Measurements from ENCODE around the gene DPH5. TPM values are rescaled to one million over a fixed set of nuclear protein-coding genes. Genes with fewer than 3 reads are reported as not detected.
A peak's percentile ranks its signal among the peaks of the same experiment; 100 is the strongest.
"Not testable (repeated sequence)": the region's sequence is repeated elsewhere in the genome, so short reads cannot be mapped to it uniquely, and the experiment has no call there.

The DPH5 gene
- total RNA-seq, 1 experiment from 2014 or later = 76.8 TPM

GRCh38 chr1:100950337-100950736 lies 75.2 kb downstream of the DPH5 start:
- peaks cover 19% of the 10 kb centered on the region for H3K4me1 Mint-ChIP-seq (ENCODE audit: insufficient read depth, unreplicated experiment)
- no peaks in the 10 kb centered on the region for H3K9me3 Mint-ChIP-seq (ENCODE audit: unreplicated experiment)
- BruUV-seq (replicated peaks) = no TSS peak
- intact Hi-C loops (cut with micrococcal nuclease) = no loop called here
- no peaks in the 10 kb centered on the region for H3K27me3 Mint-ChIP-seq (ENCODE audit: insufficient read depth, unreplicated experiment)
- TF ChIP-seq, protein P1, sequence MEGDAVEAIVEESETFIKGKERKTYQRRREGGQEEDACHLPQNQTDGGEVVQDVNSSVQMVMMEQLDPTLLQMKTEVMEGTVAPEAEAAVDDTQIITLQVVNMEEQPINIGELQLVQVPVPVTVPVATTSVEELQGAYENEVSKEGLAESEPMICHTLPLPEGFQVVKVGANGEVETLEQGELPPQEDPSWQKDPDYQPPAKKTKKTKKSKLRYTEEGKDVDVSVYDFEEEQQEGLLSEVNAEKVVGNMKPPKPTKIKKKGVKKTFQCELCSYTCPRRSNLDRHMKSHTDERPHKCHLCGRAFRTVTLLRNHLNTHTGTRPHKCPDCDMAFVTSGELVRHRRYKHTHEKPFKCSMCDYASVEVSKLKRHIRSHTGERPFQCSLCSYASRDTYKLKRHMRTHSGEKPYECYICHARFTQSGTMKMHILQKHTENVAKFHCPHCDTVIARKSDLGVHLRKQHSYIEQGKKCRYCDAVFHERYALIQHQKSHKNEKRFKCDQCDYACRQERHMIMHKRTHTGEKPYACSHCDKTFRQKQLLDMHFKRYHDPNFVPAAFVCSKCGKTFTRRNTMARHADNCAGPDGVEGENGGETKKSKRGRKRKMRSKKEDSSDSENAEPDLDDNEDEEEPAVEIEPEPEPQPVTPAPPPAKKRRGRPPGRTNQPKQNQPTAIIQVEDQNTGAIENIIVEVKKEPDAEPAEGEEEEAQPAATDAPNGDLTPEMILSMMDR (IDR thresholded peaks at IDR 0.05; ENCODE audit: unreplicated experiment) = no peak
- no peak overlapping the region for H3K4me3 Mint-ChIP-seq (ENCODE audit: unreplicated experiment)
- ChIA-PET POLR2A (interaction anchor here (0.6 kb wide), 2 partner anchors 603 to 980 kb away, joined by 3 read pairs; no protein-coding TSS in a partner anchor), CTCF (interaction anchor here (0.6 to 0.7 kb wide), 3 partner anchors 37 to 593 kb away, joined by 3 read pairs; no protein-coding TSS in a partner anchor)
- H3K27ac Mint-ChIP-seq (ENCODE audit: low read depth, unreplicated experiment) = peak overlapping the region; percentile 41
- no peak for DNase-seq (ENCODE audit: unreplicated experiment)
- H3K36me3 Mint-ChIP-seq (ENCODE audit: insufficient read depth, unreplicated experiment) = peaks cover 47% of the 10 kb centered on the region

DNA sequence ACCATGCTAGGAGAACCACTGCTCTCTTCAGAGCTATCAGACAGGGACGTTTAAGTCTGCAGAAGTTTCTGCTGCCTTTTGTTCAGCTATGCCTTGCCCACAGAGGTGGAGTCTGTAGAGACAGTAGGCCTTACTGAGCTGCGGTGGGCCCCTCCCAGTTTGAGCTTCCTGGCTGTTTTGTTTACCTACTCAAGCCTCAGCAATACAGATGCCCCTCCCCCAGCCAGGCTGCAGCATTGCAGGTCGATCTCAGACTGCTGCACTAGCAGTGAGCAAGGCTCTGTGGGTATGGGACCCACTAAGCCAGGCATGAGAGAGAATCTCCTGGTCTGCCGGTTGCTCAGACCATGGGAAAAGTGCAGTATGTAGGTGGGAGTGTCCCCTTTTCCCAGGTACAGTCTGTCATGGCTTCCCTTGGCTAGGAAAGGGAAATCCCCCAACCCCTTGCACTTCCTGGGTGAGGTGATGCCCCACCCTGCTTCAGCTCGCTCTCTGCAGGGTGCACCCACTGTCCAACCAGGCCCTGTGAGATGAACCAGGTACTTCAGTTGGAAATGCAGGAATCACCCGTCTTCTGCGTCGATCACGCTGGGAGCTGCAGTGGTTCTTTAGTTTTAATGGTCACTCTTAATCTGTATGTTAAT lies 75.9 kb downstream of the DPH5 start:
- H3K36me3 Mint-ChIP-seq (ENCODE audit: insufficient read depth, unreplicated experiment) = peaks cover 54% of the 10 kb centered on the region
- POLR2A ChIA-PET; H3K27me3 Mint-ChIP-seq (ENCODE audit: insufficient read depth, unreplicated experiment); BruUV-seq (replicated peaks); intact Hi-C loops (cut with micrococcal nuclease); H3K4me3 Mint-ChIP-seq (ENCODE audit: unreplicated experiment); H3K27ac Mint-ChIP-seq (ENCODE audit: low read depth, unreplicated experiment); H3K9me3 Mint-ChIP-seq (ENCODE audit: unreplicated experiment): not testable (repeated sequence)
- H3K4me1 Mint-ChIP-seq (ENCODE audit: insufficient read depth, unreplicated experiment) = peaks cover 19% of the 10 kb centered on the region
- DNase-seq (ENCODE audit: unreplicated experiment) = peak; percentile 37
- CTCF ChIA-PET = interaction anchor here (0.6 to 1.3 kb wide), 5 partner anchors 9 to 592 kb away, joined by 3 to 5 read pairs (median 4); no protein-coding TSS in a partner anchor

- intact Hi-C loops (cut with micrococcal nuclease); H3K27me3 Mint-ChIP-seq (ENCODE audit: insufficient read depth, unreplicated experiment); H3K4me3 Mint-ChIP-seq (ENCODE audit: unreplicated experiment); BruUV-seq (replicated peaks); DNase-seq (ENCODE audit: unreplicated experiment); H3K9me3 Mint-ChIP-seq (ENCODE audit: unreplicated experiment): not testable (repeated sequence)
- ChIA-PET CTCF (interaction anchor here (0.6 to 1.3 kb wide), 4 partner anchors 10 to 340 kb away, joined by 3 to 5 read pairs (median 4); no protein-coding TSS in a partner anchor), POLR2A (interaction anchor here (0.7 kb wide), 1 partner anchor 65 kb away, joined by 3 read pairs; no protein-coding TSS in a partner anchor)
- peaks cover 19% of the 10 kb centered on the region for H3K4me1 Mint-ChIP-seq (ENCODE audit: insufficient read depth, unreplicated experiment)
- H3K36me3 Mint-ChIP-seq (ENCODE audit: insufficient read depth, unreplicated experiment) = peaks cover 55% of the 10 kb centered on the region
- peak overlapping the region; percentile 5 for H3K27ac Mint-ChIP-seq (ENCODE audit: low read depth, unreplicated experiment)
These were observed 76.7 kb downstream of the DPH5 start for GRCh38 chr1:100948721-100949405.

DNA sequence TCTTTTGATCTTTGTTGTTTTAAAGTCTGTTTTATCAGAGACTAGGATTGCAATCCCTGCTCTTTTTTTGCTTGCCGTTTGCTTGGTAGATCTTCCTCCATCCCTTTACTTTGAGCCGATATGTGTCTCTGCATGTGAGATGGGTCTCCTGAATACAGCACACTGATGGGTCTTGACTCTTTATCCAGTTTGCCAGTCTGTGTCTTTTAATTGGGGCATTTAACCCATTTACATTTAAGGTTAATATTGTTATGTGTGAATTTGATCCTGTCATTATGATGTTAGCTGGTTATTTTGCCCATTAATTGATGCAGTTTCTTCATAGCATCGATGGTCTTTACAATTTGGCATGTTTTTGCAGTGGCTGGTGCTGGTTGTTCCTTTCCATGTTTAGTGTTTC lies 77.8 kb downstream of the DPH5 start:
- H3K27ac Mint-ChIP-seq (ENCODE audit: low read depth, unreplicated experiment); intact Hi-C loops (cut with micrococcal nuclease); CTCF ChIA-PET; H3K27me3 Mint-ChIP-seq (ENCODE audit: insufficient read depth, unreplicated experiment); H3K4me3 Mint-ChIP-seq (ENCODE audit: unreplicated experiment); DNase-seq (ENCODE audit: unreplicated experiment); BruUV-seq (replicated peaks); H3K9me3 Mint-ChIP-seq (ENCODE audit: unreplicated experiment); POLR2A ChIA-PET: not testable (repeated sequence)
- H3K4me1 Mint-ChIP-seq (ENCODE audit: insufficient read depth, unreplicated experiment) = peaks cover 15% of the 10 kb centered on the region
- H3K36me3 Mint-ChIP-seq (ENCODE audit: insufficient read depth, unreplicated experiment) = peaks cover 55% of the 10 kb centered on the region

DNA sequence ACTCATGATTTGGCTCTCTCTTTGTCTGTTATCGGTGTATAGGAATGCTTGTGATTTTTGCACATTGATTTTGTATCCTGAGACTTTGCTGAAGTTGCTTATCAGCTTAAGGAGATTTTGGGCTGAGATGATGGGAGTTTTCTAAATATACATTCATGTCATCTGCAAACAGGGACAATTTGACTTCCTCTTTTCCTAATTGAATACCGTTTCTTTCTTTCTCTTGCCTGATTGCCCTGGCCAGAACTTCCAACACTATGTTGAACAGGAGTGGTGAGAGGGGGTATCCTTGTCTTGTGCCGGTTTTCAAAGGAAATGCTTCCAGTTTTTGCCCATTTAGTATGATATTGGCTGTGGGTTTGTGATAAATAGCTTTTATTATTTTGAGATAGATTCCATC lies 79.5 kb downstream of the DPH5 start:
- CTCF ChIA-PET = interaction anchor here (1.9 kb wide), 1 partner anchor 344 kb away, joined by 5 read pairs; no protein-coding TSS in a partner anchor
- Mint-ChIP-seq H3K4me1 (ENCODE audit: insufficient read depth, unreplicated experiment) (peaks cover 11% of the 10 kb centered on the region), H3K36me3 (ENCODE audit: insufficient read depth, unreplicated experiment) (peaks cover 48% of the 10 kb centered on the region)
- H3K9me3 Mint-ChIP-seq (ENCODE audit: unreplicated experiment); H3K27me3 Mint-ChIP-seq (ENCODE audit: insufficient read depth, unreplicated experiment); H3K27ac Mint-ChIP-seq (ENCODE audit: low read depth, unreplicated experiment); DNase-seq (ENCODE audit: unreplicated experiment); POLR2A ChIA-PET; H3K4me3 Mint-ChIP-seq (ENCODE audit: unreplicated experiment); intact Hi-C loops (cut with micrococcal nuclease); BruUV-seq (replicated peaks): not testable (repeated sequence)

All from MCF 10A (cell line).